NCI-H345 treated with DMSO at 0.1 percent for 48 hours (cell line): ENCODE results near the gene EGR2.
"Not testable (repeated sequence)": the region's sequence is repeated elsewhere in the genome, so short reads cannot be mapped to it uniquely, and the experiment has no call there.

Experiments used
- DNase-seq: peaks from one replicate; lab custom pipeline; 2025; ENCODE audit not compliant: unreplicated experiment; lab: John Stamatoyannopoulos, UW

EGR2 gene

GRCh38 chr10:62795762-62796161 lies 20.4 kb downstream of the EGR2 start:
- no peak for DNase-seq

GRCh38 chr10:62795100-62795499 lies 21.1 kb downstream of the EGR2 start:
- no peak for DNase-seq

GRCh38 chr10:62794306-62794705 lies 21.9 kb downstream of the EGR2 start:
- DNase-seq: no peak

GRCh38 chr10:62792261-62792660 lies 23.9 kb downstream of the EGR2 start:
- no peak for DNase-seq

GRCh38 chr10:62790571-62790970 lies 25.6 kb downstream of the EGR2 start:
- no peak for DNase-seq

- DNase-seq: no peak
Observed at GRCh38 chr10:62790019-62790555, 26.1 kb downstream of the EGR2 start.

- DNase-seq: no peak
Observed at GRCh38 chr10:62788861-62789467, 27.2 kb downstream of the EGR2 start.

- DNase-seq: not testable (repeated sequence)
Observed at GRCh38 chr10:62788285-62788684, 27.9 kb downstream of the EGR2 start.

- DNase-seq: not testable (repeated sequence)
Observed at GRCh38 chr10:62784537-62784936, 31.6 kb downstream of the EGR2 start.

GRCh38 chr10:62779487-62780248 lies 36.5 kb downstream of the EGR2 start:
- DNase-seq: no peak

GRCh38 chr10:62778125-62778524 lies 38.0 kb downstream of the EGR2 start:
- no peak for DNase-seq

GRCh38 chr10:62772186-62772974 lies 43.8 kb downstream of the EGR2 start:
- no peak for DNase-seq

- no peak for DNase-seq
Observed at GRCh38 chr10:62769574-62770242, 46.5 kb downstream of the EGR2 start.

- DNase-seq: no peak
Observed at GRCh38 chr10:62766386-62766785, 49.8 kb downstream of the EGR2 start.

- no peak for DNase-seq
Observed at GRCh38 chr10:62765726-62766125, 50.4 kb downstream of the EGR2 start.

- no peak for DNase-seq
Observed at GRCh38 chr10:62764011-62764410, 52.2 kb downstream of the EGR2 start.

GRCh38 chr10:62763155-62763554 lies 53.0 kb downstream of the EGR2 start:
- no peak for DNase-seq
